Left renal cortex interstitium (tissue), 4 donors: ENCODE measurements around the gene IFNLR1. TPM values are rescaled to one million over a fixed set of nuclear protein-coding genes. Genes with fewer than 3 reads are reported as not detected.

Source experiments
- DNase-seq, 4 donors: peaks; one replicate each; pipeline ENCODE4 v3.0.0-alpha.2; 2013; ENCODE audit warnings: low read depth in 4 of 4, low spot score in 2 of 4, missing footprints in 1 of 4
- polyA plus RNA-seq, 4 donors: library from polyadenylated mRNA; unstranded; fragments of 120-200 nt; gene quantifications; one replicate each; pipeline ENCODE4 v1.2.1, GENCODE V29; 2013; ENCODE audit not compliant: insufficient read length in 4 of 4

IFNLR1 gene
- polyA plus RNA-seq, 4 donors = 3.9 to 6.9 (median 5.2) TPM

GRCh38 chr1:24109686-24110475 is 77.2 kb downstream of the IFNLR1 start:
- no peak for DNase-seq

GRCh38 chr1:24109166-24109483 is 78.0 kb downstream of the IFNLR1 start:
- no peak for DNase-seq

GRCh38 chr1:24108334-24109165 is 78.5 kb downstream of the IFNLR1 start:
- DNase-seq = no peak

- no peak for DNase-seq
Measured at GRCh38 chr1:24107462-24108138, 79.5 kb downstream of the IFNLR1 start.

GRCh38 chr1:24105368-24106160 is 81.5 kb downstream of the IFNLR1 start:
- DNase-seq = no peak

- DNase-seq = no peak
Measured at GRCh38 chr1:24104854-24105253, 82.2 kb downstream of the IFNLR1 start.

Other genes starting within 250 kb of the IFNLR1 start
- 100 to 1,000 TPM; 203 to 256 (median 215) TPM for gene PNRC2, start 227.5 kb downstream of the IFNLR1 start, polyA plus RNA-seq
- 100 to 1,000 TPM; 167 to 279 (median 223) TPM for gene SRSF10, start 207.0 kb downstream of the IFNLR1 start, polyA plus RNA-seq
- gene MYOM3, start 75.2 kb downstream of the IFNLR1 start, polyA plus RNA-seq = 10 to 100 TPM; 20.3 to 27.0 (median 24.1) TPM
- 1 to 10 TPM; 2.8 to 3.9 (median 3.6) TPM for gene IL22RA1, start 44.1 kb downstream of the IFNLR1 start, polyA plus RNA-seq
- gene GRHL3, start 132.1 kb upstream of the IFNLR1 start, polyA plus RNA-seq = 1 to 10 TPM; 2.7 to 6.1 (median 4.5) TPM
- 10 to 100 TPM; 10.7 to 13.7 (median 12.0) TPM for gene STPG1, start 226.5 kb upstream of the IFNLR1 start, polyA plus RNA-seq
- gene NIPAL3, start 228.5 kb upstream of the IFNLR1 start, polyA plus RNA-seq = 10 to 100 TPM; 20.4 to 22.7 (median 21.2) TPM